GM21381 (cell line): ENCODE measurements around the gene CLDN34.
A peak's percentile ranks its signal among the peaks of the same experiment; 100 is the strongest.

ENCODE experiments used
- ATAC-seq: cut with Tn5 transposase; IDR thresholded peaks from one replicate; pipeline ENCODE4 v1.9.1; 2021; ENCODE audit warnings: mild to moderate bottlenecking, moderate library complexity; ENCODE audit not compliant: unreplicated experiment

CLDN34 gene

GRCh38 chrX:9966775-9967408 is at the start of gene CLDN34:
TSS of gene CLDN34 (plus strand) at chrX:9967358. CDS start at chrX:9967358, 0 bp downstream.
- ATAC-seq, result no peak

GRCh38 chrX:9917861-9918260 is 49.3 kb upstream of the CLDN34 start:
- no peak for ATAC-seq

- ATAC-seq, result no peak
These were observed 47.5 kb upstream of the CLDN34 start for GRCh38 chrX:9919632-9920172.

- ATAC-seq, result no peak
These were observed 45.8 kb upstream of the CLDN34 start for GRCh38 chrX:9921407-9921806.

GRCh38 chrX:9923357-9923756 is 43.8 kb upstream of the CLDN34 start:
- ATAC-seq, result no peak

GRCh38 chrX:9926002-9926401 is 41.2 kb upstream of the CLDN34 start:
- no peak for ATAC-seq

GRCh38 chrX:9927698-9928482 is 39.3 kb upstream of the CLDN34 start:
- ATAC-seq, result no peak

- ATAC-seq, result no peak
These were observed 31.7 kb upstream of the CLDN34 start for GRCh38 chrX:9935436-9935835.

GRCh38 chrX:9937761-9938160 is 29.4 kb upstream of the CLDN34 start:
- ATAC-seq, result no peak

GRCh38 chrX:9938516-9938915 is 28.6 kb upstream of the CLDN34 start:
- ATAC-seq, result no peak

- no peak for ATAC-seq
These were observed 26.7 kb upstream of the CLDN34 start for GRCh38 chrX:9940421-9940820.

GRCh38 chrX:9942086-9942485 is 25.1 kb upstream of the CLDN34 start:
- peak; percentile 91 for ATAC-seq

- ATAC-seq, result no peak
These were observed 23.7 kb upstream of the CLDN34 start for GRCh38 chrX:9943420-9943819.

GRCh38 chrX:9947131-9947794 is 19.9 kb upstream of the CLDN34 start:
- ATAC-seq, result peak; percentile 57

- ATAC-seq, result no peak
These were observed 18.8 kb upstream of the CLDN34 start for GRCh38 chrX:9948406-9948805.

GRCh38 chrX:9952300-9952699 is 14.9 kb upstream of the CLDN34 start:
- ATAC-seq, result no peak

- no peak for ATAC-seq
These were observed 13.8 kb upstream of the CLDN34 start for GRCh38 chrX:9953396-9953795.

GRCh38 chrX:9955506-9955905 is 11.7 kb upstream of the CLDN34 start:
- ATAC-seq, result no peak

- ATAC-seq, result no peak
These were observed 9.4 kb upstream of the CLDN34 start for GRCh38 chrX:9957743-9958142.

- ATAC-seq, result no peak
These were observed 9.0 kb upstream of the CLDN34 start for GRCh38 chrX:9958183-9958582.

GRCh38 chrX:9961750-9962149 is 5.4 kb upstream of the CLDN34 start:
- ATAC-seq, result no peak

GRCh38 chrX:9977635-9978034 is 10.5 kb downstream of the CLDN34 start:
- ATAC-seq, result no peak
